ENCODE measurements around the gene NAP1L3.

NAP1L3 gene
- 0 to 0.16 (median 0) reads per million in 18 experiments for total RNA-seq

DNA sequence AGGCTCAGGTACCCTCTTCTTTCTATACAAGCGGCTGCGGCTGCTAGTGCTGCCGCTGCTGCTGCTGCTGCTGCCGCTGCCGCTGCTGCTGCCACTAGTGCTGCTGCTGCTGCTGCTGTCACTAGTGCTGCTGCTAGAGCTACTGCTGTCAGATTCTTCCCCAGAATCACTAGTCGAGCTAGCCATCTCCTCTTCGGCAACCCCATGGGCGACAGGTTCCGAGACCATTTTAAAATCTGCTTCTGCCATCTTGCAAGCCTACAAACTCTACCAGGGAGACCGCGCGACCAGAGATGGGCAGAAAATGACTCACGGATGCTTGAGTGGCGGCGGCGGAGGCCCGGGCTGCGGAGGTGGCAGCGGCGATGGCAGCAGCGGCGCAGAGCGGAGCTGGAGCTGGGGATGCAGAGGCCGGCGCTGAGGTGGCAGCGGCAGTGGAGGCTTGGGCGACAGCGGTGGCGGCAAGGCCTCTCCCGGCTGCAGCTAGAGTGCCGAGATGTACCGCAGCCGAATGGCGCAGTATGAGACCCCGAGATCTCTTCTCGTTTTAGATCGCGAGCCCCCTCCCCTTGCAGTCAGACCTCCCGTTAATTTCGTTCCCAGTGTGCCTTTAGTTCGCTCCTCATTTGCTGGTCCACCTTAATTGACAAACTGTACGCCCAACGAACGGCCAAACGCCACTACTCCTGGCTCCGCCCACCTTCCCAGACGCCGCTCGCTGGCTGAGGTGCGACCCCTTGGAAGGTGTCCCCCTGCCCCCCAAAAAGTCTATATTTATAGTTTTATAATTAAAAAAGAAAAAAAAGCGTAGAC is at the start of gene NAP1L3:
Gene NAP1L3 (minus strand): TSS at position 523 of the 813 bp plus-strand sequence. CDS start 274 bp downstream, at position 249.
- DNase-seq: peak in 1 of 2 donors; percentile 1

- no peak for DNase-seq
Observed at GRCh38 chrX:93711076-93711475, 37.7 kb upstream of the NAP1L3 start.

DNA sequence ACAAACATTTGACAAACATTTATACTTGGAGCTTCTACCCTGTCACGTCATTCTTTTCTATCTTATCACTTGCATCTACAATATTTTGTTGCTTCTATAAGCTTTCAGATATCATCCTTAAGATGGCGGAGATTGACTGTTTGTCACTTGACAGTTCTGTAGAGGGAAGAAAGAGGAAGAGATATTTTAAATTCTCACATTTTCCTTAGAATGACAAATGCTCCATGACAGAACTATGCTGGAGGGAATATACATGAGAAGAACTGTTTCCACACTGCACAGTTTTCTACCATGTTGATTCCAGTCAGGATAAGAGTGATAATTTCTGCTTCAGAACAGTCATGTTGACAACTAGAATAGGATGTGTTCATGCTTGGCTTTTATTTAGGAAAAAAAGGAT is 30.3 kb upstream of the NAP1L3 start:
- no peak for DNase-seq

- DNase-seq: no peak
Observed at GRCh38 chrX:93695981-93696380, 22.6 kb upstream of the NAP1L3 start.

DNA sequence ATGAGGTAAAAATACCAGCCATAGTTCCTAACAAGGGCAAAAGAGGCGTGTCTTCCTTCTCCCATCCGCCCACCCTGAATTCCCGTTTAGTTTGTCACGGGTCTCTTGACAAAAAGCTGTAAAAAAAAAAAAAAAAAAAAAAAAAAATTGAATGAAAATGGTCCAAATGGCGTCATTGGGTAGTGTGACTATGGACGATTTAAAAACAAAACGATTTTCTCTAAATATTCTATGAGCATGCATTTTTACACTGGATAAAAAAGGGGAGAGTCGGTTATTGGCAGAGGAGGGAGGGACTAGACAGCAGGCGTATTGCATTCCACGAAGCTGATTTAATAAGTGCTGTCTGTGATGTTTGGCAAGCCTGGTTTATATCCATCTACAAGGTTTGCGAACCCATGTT is 492 bp upstream of the NAP1L3 start, which contains the start of gene FAM133A:
Gene FAM133A (plus strand): TSS at position 338 of the 403 bp plus-strand sequence. CDS start 35,214 bp downstream, outside the sequence.
- DNase-seq: no peak

GRCh38 chrX:93660575-93660974 is 12.8 kb downstream of the NAP1L3 start:
- no peak for DNase-seq

GRCh38 chrX:93649381-93649780 is 24.0 kb downstream of the NAP1L3 start:
- DNase-seq: no peak

GRCh38 chrX:93637591-93637990 is 35.8 kb downstream of the NAP1L3 start:
- DNase-seq: no peak
